Islet precursor cell (in vitro differentiated cells): ENCODE measurements around the gene SURF4.
"Not testable (repeated sequence)": the region's sequence is repeated elsewhere in the genome, so short reads cannot be mapped to it uniquely, and the experiment has no call there.

ENCODE experiments used
- DNase-seq: peaks from one replicate; pipeline ENCODE4 v3.0.0-alpha.2; 2018

SURF4 gene

GRCh38 chr9:133396952-133397351 lies 21.1 kb upstream of the SURF4 start:
- DNase-seq = peak; percentile 83

GRCh38 chr9:133394687-133395271 lies 18.9 kb upstream of the SURF4 start:
- DNase-seq = no peak

- no peak for DNase-seq
Observed at GRCh38 chr9:133393399-133393798, 17.5 kb upstream of the SURF4 start.

GRCh38 chr9:133392308-133392707 lies 16.4 kb upstream of the SURF4 start:
- DNase-seq = not testable (repeated sequence)

DNA sequence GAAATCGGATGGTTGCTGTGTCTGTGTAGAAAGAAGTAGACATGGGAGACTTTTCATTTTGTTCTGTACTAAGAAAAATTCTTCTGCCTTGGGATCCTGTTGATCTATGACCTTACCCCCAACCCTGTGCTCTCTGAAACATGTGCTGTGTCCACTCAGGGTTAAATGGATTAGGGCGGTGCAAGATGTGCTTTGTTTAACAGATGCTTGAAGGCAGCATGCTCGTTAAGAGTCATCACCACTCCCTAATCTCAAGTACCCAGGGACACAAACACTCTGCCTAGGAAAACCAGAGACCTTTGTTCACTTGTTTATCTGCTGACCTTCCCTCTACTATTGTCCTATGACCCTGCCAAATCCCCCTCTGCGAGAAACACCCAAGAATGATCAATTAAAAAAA lies 15.6 kb upstream of the SURF4 start:
- not testable (repeated sequence) for DNase-seq

GRCh38 chr9:133390713-133391112 lies 14.9 kb upstream of the SURF4 start:
- no peak for DNase-seq

DNA sequence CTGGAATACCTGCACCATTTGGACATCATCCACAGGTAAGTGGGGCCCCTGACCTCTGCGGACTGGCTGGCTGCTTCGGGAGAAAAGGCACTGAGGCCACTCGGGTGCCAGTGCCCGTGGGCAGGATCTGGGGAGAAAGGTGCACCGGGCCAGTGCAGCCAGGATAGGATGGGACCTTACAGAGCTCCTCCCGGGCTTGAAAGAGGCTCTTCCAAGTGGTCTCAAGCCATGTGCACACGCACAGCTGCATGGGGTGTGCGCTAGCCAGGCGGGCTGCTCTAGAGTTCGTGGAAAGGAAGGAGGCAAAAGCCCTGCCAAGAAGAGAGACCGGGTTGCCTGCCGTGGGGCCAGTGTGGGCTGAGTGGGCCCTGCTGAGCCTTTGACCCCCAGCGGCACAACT lies 13.7 kb upstream of the SURF4 start:
- no peak for DNase-seq

GRCh38 chr9:133389025-133389557 lies 13.2 kb upstream of the SURF4 start:
- DNase-seq = no peak

DNA sequence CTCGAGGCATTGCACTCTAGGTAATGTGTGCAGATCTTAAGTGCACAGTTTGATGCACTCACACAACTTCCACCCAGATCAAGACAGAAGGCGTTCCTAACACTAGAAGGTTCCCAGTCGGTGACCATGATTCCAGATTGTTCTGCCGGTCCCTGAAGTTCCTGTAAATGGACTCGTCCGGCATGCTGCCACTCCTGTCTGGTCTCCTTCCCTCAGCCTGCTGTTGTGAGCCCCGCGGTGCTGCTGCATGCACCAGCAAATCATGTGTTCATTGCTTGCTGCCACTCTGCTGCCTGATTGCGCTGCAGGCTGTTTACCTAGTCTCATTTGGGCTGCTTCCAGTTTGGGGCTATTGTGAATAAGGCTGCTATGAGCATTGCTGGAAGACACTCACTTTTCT lies 11.8 kb upstream of the SURF4 start:
- DNase-seq = no peak

DNA sequence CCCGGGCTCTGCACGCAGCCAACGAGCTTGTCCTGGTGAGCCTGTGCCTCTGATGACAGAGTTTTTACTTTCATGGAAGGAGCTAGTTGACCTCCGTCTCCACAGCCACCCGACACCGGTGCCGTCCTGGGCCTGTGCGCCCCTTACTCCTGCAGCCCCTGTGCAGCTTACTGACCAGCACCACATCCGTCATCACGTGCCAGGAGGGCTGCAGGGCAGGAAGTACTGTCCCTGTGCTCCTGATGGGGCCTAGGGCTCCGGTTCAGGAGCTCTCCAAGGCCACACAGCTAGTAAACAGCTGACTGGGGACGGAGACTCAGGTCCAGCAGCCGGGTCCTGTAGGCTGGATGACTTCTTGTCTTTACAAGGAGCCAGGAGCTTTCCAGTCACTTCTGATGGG lies 10.5 kb upstream of the SURF4 start:
- no peak for DNase-seq

- no peak for DNase-seq
Observed at GRCh38 chr9:133385452-133385851, 9.6 kb upstream of the SURF4 start.

GRCh38 chr9:133384736-133385321 lies 9.0 kb upstream of the SURF4 start:
- no peak for DNase-seq

DNA sequence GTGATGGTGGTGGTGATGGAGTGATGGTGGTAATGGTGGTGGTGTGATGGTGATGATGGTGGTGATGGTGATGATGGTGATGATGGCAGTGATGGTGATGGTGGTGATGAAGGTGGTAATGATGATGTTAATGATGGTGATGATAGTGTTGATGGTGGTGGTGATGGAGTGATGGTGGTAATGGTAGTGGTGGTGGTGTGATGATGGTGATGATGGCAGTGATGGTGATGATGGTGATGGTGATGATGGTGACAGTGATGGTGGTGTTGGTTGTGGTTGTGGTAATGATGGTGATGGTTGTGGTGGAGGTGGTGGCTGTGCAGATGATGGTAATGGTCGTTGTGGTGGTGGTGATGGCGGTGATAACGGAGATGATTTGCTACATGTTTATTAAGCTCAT lies 7.6 kb upstream of the SURF4 start:
- no peak for DNase-seq

- no peak for DNase-seq
Observed at GRCh38 chr9:133382507-133383141, 6.8 kb upstream of the SURF4 start.

DNA sequence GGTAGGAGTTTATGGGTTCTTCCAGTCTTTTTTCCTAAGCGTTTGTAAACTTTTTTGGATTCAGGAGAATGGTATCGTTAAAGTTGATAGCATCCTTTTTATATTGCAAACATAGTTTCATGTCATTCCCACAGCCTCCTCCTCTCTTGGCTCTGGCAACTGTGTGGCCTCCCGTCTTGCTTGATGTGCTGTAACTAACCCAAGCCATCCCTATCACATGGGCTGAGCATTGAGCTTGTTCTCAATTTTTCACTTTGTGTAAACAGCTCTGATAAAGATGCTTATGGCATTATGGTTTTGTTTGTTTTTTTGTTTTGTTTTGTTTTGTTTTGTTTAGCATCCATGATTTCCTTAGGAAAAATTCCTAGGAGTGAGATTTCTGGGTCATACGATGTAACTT lies 4.9 kb upstream of the SURF4 start:
- DNase-seq = no peak

GRCh38 chr9:133379153-133380086 lies 3.6 kb upstream of the SURF4 start:
- no peak for DNase-seq

GRCh38 chr9:133378408-133378962 lies 2.6 kb upstream of the SURF4 start:
- no peak for DNase-seq

DNA sequence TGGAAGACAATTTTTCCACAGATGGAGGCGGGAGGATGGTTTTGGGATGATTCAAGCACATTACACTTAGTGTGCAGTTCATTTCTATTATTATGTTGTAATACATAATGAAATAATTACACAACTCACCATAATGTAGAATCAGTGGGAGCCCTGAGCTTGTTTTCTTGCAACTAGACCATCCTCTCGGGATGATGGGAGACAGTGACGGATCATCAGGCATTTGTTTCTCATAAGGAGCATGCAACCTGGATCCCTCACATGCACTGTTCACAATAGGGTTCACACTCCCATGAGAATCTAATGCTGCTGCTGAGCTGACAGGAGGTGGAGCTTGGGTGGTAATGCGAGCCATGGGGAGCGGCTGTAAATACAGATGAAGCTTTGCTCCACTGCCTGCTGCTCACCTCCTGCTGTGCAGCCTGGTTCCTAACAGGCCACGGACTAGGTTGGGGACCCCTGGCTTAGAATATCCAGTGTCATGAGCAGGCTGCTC lies 1.9 kb upstream of the SURF4 start:
- no peak for DNase-seq

DNA sequence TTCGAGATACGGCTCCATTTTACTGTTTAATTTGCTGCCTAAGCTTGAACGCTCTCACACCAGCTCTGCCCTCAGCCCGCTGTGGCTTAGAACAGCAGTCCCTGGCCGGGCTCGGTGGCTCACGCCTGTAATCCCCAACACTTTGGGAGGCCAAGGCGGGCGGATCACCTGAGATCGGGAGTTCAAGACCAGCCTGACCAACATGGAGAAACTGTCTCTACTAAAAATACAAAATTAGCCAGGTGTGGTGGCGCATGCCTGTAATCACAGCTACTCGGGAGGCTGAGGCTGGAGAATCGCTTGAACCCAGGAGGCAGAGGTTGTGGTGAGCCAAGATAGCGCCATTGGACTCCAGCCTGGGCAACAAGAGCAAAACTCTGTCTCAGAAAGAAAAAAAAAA lies 1.4 kb upstream of the SURF4 start:
- not testable (repeated sequence) for DNase-seq

DNA sequence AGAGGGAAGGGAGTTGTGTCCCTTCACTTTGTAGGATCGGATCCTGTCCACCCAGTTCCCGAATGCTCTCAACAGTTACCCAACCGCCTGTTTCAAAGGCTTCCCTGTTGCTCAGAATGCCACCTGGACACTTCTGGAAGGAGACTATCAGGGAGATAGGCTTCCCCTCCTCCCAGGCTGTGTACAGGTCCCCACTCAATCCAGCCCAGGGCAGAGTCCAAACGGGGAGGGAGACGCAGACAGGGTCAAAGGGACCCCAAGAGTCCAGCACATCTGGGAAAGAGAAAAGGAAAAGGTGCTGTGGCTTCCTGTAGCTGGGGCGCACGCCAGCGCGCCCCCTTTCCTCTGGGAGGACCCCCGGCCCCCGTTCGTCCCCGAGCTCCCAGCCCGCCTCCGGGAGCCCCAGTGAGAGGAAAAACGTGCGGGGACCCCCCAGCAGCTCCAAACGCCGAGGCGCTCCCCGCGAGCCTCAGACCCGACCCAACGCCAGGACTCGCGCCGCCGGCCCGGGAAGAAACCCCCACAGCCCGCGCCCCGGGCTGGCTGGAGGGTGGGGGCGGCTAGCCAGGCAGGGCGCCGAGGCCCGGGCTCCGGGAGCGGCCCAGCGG lies 640 bp downstream of the SURF4 start:
- DNase-seq = no peak

DNA sequence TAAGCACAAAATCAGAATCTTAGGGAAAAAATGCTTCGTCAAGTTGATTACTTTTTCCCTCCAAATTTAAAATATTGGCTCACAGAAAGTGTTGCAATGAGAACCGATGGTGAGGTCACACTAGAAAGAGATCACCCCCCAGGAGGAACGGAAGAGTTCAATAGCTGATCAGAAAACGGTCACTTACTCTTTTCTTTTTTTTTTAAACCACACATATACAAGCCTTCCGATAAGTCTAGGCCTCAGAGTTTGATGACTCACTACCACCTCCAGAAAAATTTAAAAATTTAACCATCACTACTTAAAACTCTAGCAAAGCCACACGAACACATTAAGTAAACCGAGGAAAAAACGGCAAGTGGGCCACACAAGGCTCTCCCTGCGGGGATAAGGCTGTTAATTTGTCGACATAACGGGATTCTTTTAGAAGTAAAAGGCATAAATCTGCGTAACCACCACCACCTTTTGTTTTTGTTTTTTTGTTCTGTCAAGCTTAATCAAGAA lies 1.2 kb downstream of the SURF4 start:
- no peak for DNase-seq

DNA sequence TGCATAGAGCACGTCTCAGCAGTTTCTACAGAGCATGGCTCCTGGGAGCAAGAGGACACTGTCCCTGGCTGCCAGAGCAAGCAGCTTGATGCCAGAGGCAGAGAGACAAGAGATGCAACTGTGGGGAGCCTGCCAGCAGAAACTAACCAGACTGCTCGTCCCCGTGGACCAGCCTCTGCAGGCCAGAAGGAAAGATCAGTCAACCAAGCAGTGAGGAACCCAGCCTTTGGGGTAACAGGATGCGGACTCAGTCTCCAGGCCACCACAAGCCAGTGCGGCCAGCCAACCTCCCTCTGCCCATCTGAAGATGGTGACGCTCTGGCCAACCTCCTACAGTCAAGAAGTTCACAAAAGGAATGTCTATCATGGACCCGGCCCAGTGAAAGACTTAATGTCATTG lies 3.7 kb downstream of the SURF4 start:
- DNase-seq = no peak
